Measurements from ENCODE around the gene MPPED1.

MPPED1 gene

DNA sequence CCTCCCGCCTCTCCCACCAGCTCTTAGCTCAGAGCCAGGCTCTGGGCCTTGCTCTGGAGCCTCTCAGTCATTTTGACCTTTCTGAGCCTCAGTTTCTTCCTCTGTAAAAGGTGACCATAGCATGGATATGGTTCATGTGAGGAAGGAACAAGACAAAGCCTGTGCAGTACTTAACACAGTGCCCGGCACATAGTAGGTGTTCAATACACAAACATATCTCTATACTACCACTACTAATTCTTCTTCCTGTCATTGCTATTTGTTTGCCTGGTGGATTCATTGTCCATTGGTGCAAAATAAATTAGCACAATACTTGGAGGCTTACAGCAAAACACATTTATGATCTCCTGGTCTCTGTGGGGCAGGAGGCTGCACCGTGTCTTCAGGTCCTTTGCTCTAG is 21.6 kb upstream of the MPPED1 start:
- Histone ChIP-seq H3K4me1 (ENCODE audit: insufficient read depth, low read length, poor library complexity, severe bottlenecking) (peaks cover 5% of the 10 kb centered on the region), H3K4me2 (ENCODE audit: low read depth, low read length, poor library complexity, severe bottlenecking) (no peak overlapping the region), H3K4me3 (ENCODE audit: low read length, poor library complexity, severe bottlenecking) (no peak overlapping the region), H3K9me3 (ENCODE audit: insufficient read depth, low read depth, low read length) (no peaks in the 10 kb centered on the region), H3F3A (ENCODE audit: low read depth) (no peaks in the 10 kb centered on the region), H3K9me2 (replicated peaks; ENCODE audit: low read depth, low read length) (no peaks in the 10 kb centered on the region), H2AFZ (ENCODE audit: low read length) (no peak overlapping the region), H3K79me2 (ENCODE audit: insufficient read depth, low read length) (no peaks in the 10 kb centered on the region), H3K36me3 (ENCODE audit: insufficient read depth, low read length) (no peaks in the 10 kb centered on the region), H3K9ac (ENCODE audit: low read depth, low read length, poor library complexity, severe bottlenecking) (no peak overlapping the region), H3K27me3 (ENCODE audit: insufficient read depth, low read length, poor library complexity, severe bottlenecking) (no peaks in the 10 kb centered on the region), H4K20me1 (ENCODE audit: insufficient read depth, low read length, poor library complexity, severe bottlenecking) (no peaks in the 10 kb centered on the region)
- TF ChIP-seq, protein P1, sequence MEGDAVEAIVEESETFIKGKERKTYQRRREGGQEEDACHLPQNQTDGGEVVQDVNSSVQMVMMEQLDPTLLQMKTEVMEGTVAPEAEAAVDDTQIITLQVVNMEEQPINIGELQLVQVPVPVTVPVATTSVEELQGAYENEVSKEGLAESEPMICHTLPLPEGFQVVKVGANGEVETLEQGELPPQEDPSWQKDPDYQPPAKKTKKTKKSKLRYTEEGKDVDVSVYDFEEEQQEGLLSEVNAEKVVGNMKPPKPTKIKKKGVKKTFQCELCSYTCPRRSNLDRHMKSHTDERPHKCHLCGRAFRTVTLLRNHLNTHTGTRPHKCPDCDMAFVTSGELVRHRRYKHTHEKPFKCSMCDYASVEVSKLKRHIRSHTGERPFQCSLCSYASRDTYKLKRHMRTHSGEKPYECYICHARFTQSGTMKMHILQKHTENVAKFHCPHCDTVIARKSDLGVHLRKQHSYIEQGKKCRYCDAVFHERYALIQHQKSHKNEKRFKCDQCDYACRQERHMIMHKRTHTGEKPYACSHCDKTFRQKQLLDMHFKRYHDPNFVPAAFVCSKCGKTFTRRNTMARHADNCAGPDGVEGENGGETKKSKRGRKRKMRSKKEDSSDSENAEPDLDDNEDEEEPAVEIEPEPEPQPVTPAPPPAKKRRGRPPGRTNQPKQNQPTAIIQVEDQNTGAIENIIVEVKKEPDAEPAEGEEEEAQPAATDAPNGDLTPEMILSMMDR (conservative IDR thresholded peaks at IDR 0.05; ENCODE audit: low read length): no peak
- no peak for TF ChIP-seq EZH2phosphoT487 (IDR thresholded peaks at IDR 0.05; ENCODE audit: borderline replicate concordance)

DNA sequence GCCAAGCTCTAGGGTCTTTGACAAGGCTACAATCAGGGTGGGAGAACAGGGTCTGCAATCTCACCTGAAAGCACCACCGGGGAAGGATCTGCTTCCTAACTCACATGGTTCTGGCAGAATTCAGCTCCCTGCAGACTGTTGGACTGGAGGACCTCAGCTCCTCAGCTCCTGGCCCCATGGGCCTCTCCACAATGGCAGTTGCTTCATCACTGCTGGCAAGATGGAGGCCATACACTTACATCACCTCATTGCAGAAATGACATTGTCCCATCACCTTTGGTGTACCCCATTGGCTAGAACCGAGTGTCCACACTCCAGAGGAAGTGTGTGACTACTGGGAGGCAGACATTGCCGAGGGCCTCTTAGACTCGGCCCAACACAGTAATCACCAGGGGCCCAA is 20.9 kb upstream of the MPPED1 start:
- Histone ChIP-seq H3K9me3 (ENCODE audit: insufficient read depth, low read depth, low read length) (no peaks in the 10 kb centered on the region), H3K36me3 (ENCODE audit: insufficient read depth, low read length) (no peaks in the 10 kb centered on the region), H3K27me3 (ENCODE audit: insufficient read depth, low read length, poor library complexity, severe bottlenecking) (no peaks in the 10 kb centered on the region), H2AFZ (ENCODE audit: low read length) (no peak overlapping the region), H3K79me2 (ENCODE audit: insufficient read depth, low read length) (no peaks in the 10 kb centered on the region), H3K4me2 (ENCODE audit: low read depth, low read length, poor library complexity, severe bottlenecking) (no peak overlapping the region), H3F3A (ENCODE audit: low read depth) (no peaks in the 10 kb centered on the region), H3K9ac (ENCODE audit: low read depth, low read length, poor library complexity, severe bottlenecking) (no peak overlapping the region), H3K4me1 (ENCODE audit: insufficient read depth, low read length, poor library complexity, severe bottlenecking) (no peaks in the 10 kb centered on the region), H4K20me1 (ENCODE audit: insufficient read depth, low read length, poor library complexity, severe bottlenecking) (no peaks in the 10 kb centered on the region), H3K9me2 (replicated peaks; ENCODE audit: low read depth, low read length) (no peaks in the 10 kb centered on the region), H3K4me3 (ENCODE audit: low read length, poor library complexity, severe bottlenecking) (no peak overlapping the region)
- no peak for TF ChIP-seq EZH2phosphoT487 (IDR thresholded peaks at IDR 0.05; ENCODE audit: borderline replicate concordance)
- TF ChIP-seq, protein P1 (conservative IDR thresholded peaks at IDR 0.05; ENCODE audit: low read length): no peak

GRCh38 chr22:43391306-43391705 is 20.5 kb upstream of the MPPED1 start:
- Histone ChIP-seq H3K79me2 (ENCODE audit: insufficient read depth, low read length) (no peaks in the 10 kb centered on the region), H3K4me3 (ENCODE audit: low read length, poor library complexity, severe bottlenecking) (no peak overlapping the region), H4K20me1 (ENCODE audit: insufficient read depth, low read length, poor library complexity, severe bottlenecking) (no peaks in the 10 kb centered on the region), H3K9ac (ENCODE audit: low read depth, low read length, poor library complexity, severe bottlenecking) (no peak overlapping the region), H2AFZ (ENCODE audit: low read length) (no peak overlapping the region), H3K9me2 (replicated peaks; ENCODE audit: low read depth, low read length) (no peaks in the 10 kb centered on the region), H3K9me3 (ENCODE audit: insufficient read depth, low read depth, low read length) (no peaks in the 10 kb centered on the region), H3K27me3 (ENCODE audit: insufficient read depth, low read length, poor library complexity, severe bottlenecking) (no peaks in the 10 kb centered on the region), H3F3A (ENCODE audit: low read depth) (no peaks in the 10 kb centered on the region), H3K4me1 (ENCODE audit: insufficient read depth, low read length, poor library complexity, severe bottlenecking) (no peaks in the 10 kb centered on the region), H3K36me3 (ENCODE audit: insufficient read depth, low read length) (no peaks in the 10 kb centered on the region), H3K4me2 (ENCODE audit: low read depth, low read length, poor library complexity, severe bottlenecking) (no peak overlapping the region)
- no peak for TF ChIP-seq EZH2phosphoT487 (IDR thresholded peaks at IDR 0.05; ENCODE audit: borderline replicate concordance)
- TF ChIP-seq, protein P1 (conservative IDR thresholded peaks at IDR 0.05; ENCODE audit: low read length): no peak

Measured in Loucy (cell line).